Myocyte (in vitro differentiated cells): ENCODE results near the gene THBS2. TPM values are rescaled to one million over a fixed set of nuclear protein-coding genes. Genes with fewer than 3 reads are reported as not detected.

ENCODE experiments used
- DNase-seq: peaks from one replicate; pipeline ENCODE4 v3.0.0-alpha.2; 2012; ENCODE audit warnings: low read depth
- total RNA-seq: library from RNA; depleted of rRNA; stranded (reverse); fragments of >200 nt; gene quantifications from 2 replicates; pipeline ENCODE4 v1.2.3, GENCODE V29; 2014

Gene THBS2
- total RNA-seq, 1 donor from 2014 or later = 27.3 TPM

DNA sequence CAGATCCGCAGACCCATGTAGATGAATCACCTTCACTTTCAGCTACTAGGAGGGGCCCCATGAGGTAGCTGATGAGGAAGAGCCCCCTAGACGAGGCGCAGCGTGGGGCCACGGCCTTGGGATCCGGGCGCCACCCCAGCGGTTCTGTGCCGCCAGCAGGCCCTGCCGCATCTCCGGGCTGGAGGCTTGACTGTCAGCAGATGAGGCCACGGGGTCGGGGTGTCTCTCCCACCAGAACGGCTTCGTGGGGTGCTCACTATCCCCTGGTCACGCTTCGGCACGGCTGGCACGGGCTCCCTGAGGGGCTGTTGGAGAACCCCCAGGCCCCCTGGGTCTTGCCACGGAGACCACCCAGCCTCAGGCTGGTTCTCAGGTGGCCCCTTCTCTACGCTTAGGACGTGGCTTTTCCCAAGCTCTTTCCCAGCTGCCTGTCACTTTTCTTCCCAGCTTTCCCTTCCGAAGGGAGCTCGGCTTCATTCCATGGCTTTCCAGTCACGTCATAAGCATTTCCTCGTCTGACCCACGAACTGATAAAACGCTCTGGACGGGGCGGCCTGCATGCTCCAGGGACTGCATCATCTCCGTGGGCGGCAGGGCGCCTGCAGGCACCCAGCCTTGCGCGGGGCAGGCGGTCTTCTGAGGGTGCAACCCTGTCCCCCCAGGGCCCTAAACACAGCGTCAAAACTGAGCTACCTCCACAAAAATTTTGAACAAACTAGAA, 85.9 kb downstream of the THBS2 start:
- DNase-seq = peak; percentile 95

DNA sequence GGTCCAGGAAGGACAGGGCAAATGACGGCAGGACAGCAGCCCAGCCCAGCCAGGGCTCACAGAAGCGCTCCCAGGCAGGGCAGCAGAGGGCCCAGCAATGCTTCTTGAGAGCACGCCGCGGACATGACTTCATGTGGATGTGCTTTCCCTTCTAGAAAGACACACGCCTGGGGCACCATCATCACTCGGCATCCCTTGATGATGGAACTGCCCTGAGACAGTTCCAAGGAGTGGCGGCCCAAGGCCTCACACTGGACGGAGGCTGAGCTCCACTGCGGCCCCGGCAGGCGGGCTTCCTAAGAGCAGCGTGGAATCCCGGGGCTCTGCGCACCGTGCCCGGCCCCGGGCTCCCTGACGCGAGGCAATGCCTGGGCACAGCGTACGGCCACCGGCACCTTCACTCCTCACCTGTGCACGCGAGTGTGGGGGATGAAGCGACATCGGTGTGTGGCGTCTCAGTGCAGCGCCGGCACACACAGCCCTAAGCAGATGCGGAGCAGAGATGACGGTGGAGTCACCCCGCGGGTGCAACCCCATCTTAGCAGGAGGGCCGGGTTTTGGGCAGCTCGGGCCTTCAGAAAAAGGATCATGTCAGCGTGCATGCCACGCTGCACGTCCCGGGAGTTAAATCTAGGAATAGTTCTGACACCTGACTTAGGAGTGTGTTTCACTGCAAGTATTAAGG, 86.6 kb downstream of the THBS2 start:
- DNase-seq = no peak
